ENCODE data around the gene ZNF778.
"Not testable (repeated sequence)": the region's sequence is repeated elsewhere in the genome, so short reads cannot be mapped to it uniquely, and the experiment has no call there.

ZNF778 gene

GRCh38 chr16:89217138-89217387 is 440 bp upstream of the ZNF778 start:
- DNase-seq, result no peak

GRCh38 chr16:89219365-89219764 is 1.9 kb downstream of the ZNF778 start:
- DNase-seq, result no peak

- DNase-seq, result no peak
These were observed 4.1 kb downstream of the ZNF778 start for GRCh38 chr16:89221604-89222003.

- no peak for DNase-seq
These were observed 5.4 kb downstream of the ZNF778 start for GRCh38 chr16:89222931-89223330.

GRCh38 chr16:89224665-89225064 is 7.2 kb downstream of the ZNF778 start:
- no peak for DNase-seq

GRCh38 chr16:89230255-89230654 is 12.8 kb downstream of the ZNF778 start:
- peak; percentile 92 to 93 for DNase-seq

GRCh38 chr16:89232107-89232506 is 14.6 kb downstream of the ZNF778 start:
- DNase-seq, result no peak

GRCh38 chr16:89233678-89234490 is 16.4 kb downstream of the ZNF778 start:
- DNase-seq, result no peak

- no peak for DNase-seq
These were observed 20.2 kb downstream of the ZNF778 start for GRCh38 chr16:89237733-89238132.

- DNase-seq, result peak; percentile 64 to 82
These were observed 23.9 kb downstream of the ZNF778 start for GRCh38 chr16:89241187-89242007.

- no peak for DNase-seq
These were observed 25.3 kb downstream of the ZNF778 start for GRCh38 chr16:89242795-89243200.

- DNase-seq, result no peak
These were observed 26.2 kb downstream of the ZNF778 start for GRCh38 chr16:89243664-89244063.

GRCh38 chr16:89244264-89244663 is 26.8 kb downstream of the ZNF778 start:
- not testable (repeated sequence) for DNase-seq

- DNase-seq, result peak in 1 of 2 experiments; percentile 14
These were observed 27.3 kb downstream of the ZNF778 start for GRCh38 chr16:89244754-89245153.

- peak; percentile 31 to 36 for DNase-seq
These were observed 28.9 kb downstream of the ZNF778 start for GRCh38 chr16:89246383-89246902.

- DNase-seq, result peak; percentile 84 to 90
These were observed 29.6 kb downstream of the ZNF778 start for GRCh38 chr16:89246903-89247733.

GRCh38 chr16:89247734-89248075 is 30.2 kb downstream of the ZNF778 start:
- peak in 1 of 2 experiments; percentile 56 for DNase-seq

- DNase-seq, result no peak
These were observed 30.9 kb downstream of the ZNF778 start for GRCh38 chr16:89248196-89248982.

- DNase-seq, result no peak
These were observed 36.2 kb downstream of the ZNF778 start for GRCh38 chr16:89253548-89254287.

- DNase-seq, result peak in 1 of 2 experiments; percentile 15
These were observed 39.2 kb downstream of the ZNF778 start for GRCh38 chr16:89256651-89257254.

GRCh38 chr16:89257281-89257731 is 39.8 kb downstream of the ZNF778 start:
- DNase-seq, result no peak
